Measurements from ENCODE around the gene MCCC2.
A peak's percentile ranks its signal among the peaks of the same experiment; 100 is the strongest.
"Not testable (repeated sequence)": the region's sequence is repeated elsewhere in the genome, so short reads cannot be mapped to it uniquely, and the experiment has no call there.

MCCC2 gene

GRCh38 chr5:71586941-71587765, at the start of gene MCCC2:
TSS of gene MCCC2 (plus strand) at chr5:71587340. CDS start at chr5:71587426, 86 bp downstream.
- DNase-seq (ENCODE audit: low read depth in 2 of 2), result peak; percentile 95 to 96

- no peak for DNase-seq (ENCODE audit: low read depth in 2 of 2)
Measured at GRCh38 chr5:71537687-71538086, 49.5 kb upstream of the MCCC2 start.

GRCh38 chr5:71550885-71551284, 36.3 kb upstream of the MCCC2 start:
- DNase-seq (ENCODE audit: low read depth in 2 of 2), result not testable (repeated sequence)

DNA sequence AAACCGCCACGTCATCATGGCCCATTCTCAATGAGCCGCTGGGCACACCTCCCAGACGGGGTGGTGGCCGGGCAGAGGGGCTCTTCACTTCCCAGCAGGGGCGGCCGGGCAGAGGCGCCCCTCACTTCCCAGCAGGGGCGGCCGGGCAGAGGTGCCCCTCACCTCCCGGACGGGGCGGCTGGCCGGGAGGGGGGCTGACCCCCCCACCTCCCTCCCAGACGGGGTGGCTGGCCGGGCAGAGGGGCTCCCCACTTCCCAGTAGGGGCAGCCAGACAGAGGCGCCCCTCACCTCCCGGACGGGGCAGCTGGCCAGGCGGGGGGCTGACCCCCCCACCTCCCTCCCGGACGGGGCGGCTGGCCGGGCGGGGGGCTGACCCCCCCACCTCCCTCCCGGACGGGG, 35.6 kb upstream of the MCCC2 start:
- DNase-seq (ENCODE audit: low read depth in 2 of 2), result not testable (repeated sequence)

DNA sequence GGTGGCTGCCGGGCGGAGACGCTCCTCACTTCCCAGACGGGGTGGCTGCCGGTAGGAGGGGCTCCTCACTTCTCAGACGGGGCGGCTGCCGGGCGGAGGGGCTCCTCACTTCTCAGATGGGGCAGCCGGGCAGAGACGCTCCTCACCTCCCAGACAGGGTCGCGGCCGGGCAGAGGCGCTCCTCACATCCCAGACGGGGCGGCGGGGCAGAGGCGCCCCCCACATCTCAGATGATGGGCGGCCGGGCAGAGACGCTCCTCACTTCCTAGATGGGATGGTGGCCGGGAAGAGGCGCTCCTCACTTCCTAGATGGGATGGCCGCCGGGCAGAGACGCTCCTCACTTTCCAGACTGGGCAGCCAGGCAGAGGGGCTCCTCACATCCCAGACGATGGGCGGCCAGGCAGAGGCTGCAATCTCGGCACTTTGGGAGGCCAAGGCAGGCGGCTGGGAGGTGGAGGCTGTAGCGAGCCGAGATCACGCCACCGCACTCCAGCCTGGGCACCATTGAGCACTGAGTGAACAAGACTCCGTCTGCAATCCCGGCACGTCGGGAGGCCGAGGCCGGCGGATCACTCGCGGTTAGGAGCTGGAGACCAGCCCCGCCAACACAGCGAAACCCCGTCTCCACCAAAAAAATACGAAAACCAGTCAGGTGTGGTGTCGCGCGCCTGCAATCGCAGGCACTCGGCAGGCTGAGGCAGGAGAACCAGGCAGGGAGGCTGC, 35.0 kb upstream of the MCCC2 start:
- not testable (repeated sequence) for DNase-seq (ENCODE audit: low read depth in 2 of 2)

GRCh38 chr5:71563161-71563560, 24.0 kb upstream of the MCCC2 start:
- DNase-seq (ENCODE audit: low read depth in 2 of 2), result no peak

- no peak for DNase-seq (ENCODE audit: low read depth in 2 of 2)
Measured at GRCh38 chr5:71564895-71565294, 22.2 kb upstream of the MCCC2 start.

DNA sequence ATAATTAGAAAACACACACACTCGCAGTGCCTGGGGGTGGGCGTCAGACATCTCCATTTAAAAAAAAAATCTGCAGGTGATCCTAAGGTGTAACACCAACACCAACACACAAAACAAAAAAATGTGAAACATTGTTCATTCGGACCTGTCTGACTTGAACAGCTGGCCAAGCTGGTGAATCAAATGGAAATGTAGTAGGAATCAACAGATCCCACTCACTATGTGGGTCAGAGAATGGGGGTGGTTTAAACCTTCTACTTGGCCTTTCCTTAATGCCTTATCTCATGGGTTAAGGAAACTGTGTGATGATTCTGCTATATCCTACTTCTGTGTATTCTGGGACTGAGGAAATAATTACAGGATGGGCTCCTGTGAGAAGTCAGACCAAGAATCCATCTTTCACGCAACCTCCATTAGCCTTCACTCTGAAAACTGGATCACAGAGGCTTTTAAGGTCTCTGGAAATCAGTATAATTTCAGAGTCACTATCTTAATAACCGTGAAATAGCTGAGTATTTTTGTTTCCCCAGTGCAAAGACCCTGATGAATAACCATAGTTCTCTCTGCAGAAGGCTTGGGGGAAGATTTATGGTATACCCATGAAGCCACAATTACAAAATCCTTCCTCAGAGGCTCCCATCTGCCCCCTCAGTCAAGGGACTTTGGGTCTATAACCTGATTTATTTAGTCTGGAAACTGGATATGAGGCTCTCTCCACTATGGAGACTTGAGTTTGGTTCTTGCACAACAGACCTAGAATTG, 17.2 kb upstream of the MCCC2 start:
- DNase-seq (ENCODE audit: low read depth in 2 of 2), result no peak

- DNase-seq (ENCODE audit: low read depth in 2 of 2), result not testable (repeated sequence)
Measured at GRCh38 chr5:71571811-71572210, 15.3 kb upstream of the MCCC2 start.

- DNase-seq (ENCODE audit: low read depth in 2 of 2), result no peak
Measured at GRCh38 chr5:71573591-71573990, 13.5 kb upstream of the MCCC2 start.

- not testable (repeated sequence) for DNase-seq (ENCODE audit: low read depth in 2 of 2)
Measured at GRCh38 chr5:71575588-71575987, 11.6 kb upstream of the MCCC2 start.

DNA sequence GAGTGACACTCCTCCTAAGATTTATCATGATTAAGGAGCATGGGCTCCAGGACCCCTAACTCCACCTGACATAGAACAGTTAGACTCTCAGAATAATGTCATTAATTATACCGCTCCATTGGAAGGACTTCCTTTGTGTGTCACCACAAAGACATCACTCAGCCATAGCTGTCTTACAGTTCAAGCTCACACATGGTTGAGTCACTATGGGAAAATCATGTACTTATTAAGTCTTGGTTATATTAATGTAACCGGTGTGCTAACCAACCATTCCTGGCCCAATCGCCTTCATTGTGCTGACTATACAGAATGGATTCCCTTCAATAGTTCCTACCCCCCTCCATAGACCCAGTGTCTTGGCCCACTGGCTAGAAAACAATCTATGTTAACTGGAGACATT, 10.9 kb upstream of the MCCC2 start:
- no peak for DNase-seq (ENCODE audit: low read depth in 2 of 2)

DNA sequence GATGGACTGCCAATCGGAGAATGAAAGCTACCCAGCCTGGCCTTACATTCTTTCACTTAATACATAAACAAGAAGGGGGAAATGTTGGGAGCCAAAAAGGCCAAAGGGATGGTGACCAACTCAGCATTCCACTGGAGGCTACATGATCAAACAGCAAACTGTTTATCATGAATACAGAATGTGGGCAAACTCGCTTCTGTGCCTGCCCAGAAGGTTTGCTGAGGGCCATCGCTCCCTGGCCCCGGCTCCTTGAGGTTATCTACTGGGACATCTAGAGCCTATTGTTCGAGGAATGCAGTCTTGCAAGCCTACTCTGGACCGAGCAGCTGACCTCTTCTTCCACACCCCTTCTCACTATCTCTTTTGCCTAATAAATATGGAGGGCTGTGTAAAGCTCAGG, 9.3 kb upstream of the MCCC2 start:
- DNase-seq (ENCODE audit: low read depth in 2 of 2), result not testable (repeated sequence)

DNA sequence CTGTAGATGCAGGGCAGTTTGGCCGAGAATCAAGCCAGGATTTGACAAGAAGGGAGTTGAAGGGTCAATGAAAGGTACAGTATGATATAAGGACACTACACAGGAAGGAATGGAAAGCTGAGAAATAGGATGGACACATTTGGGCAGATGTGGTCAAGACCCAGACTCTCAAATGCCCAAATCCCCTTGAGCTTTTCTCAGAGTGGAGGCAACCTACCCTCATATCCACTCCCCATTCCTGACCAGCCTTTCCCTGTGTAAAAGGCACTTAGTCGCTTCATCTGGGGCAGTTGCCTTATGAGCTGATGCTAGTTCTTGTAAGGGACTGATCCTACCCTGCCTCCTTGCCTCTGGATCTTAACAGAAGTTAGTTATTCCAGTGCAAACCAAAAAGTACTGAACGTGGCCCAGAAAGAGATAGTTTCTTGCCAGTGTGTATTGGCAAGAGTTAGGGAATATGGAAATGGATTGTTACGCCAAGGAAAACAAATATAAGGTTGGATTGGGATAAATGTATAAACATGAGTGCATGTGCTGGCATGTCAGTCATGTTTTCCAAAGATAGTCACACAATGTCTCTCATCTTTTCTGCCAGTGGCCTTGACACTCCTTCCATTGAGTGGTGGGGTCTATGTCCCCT, 4.1 kb upstream of the MCCC2 start:
- no peak for DNase-seq (ENCODE audit: low read depth in 2 of 2)

DNA sequence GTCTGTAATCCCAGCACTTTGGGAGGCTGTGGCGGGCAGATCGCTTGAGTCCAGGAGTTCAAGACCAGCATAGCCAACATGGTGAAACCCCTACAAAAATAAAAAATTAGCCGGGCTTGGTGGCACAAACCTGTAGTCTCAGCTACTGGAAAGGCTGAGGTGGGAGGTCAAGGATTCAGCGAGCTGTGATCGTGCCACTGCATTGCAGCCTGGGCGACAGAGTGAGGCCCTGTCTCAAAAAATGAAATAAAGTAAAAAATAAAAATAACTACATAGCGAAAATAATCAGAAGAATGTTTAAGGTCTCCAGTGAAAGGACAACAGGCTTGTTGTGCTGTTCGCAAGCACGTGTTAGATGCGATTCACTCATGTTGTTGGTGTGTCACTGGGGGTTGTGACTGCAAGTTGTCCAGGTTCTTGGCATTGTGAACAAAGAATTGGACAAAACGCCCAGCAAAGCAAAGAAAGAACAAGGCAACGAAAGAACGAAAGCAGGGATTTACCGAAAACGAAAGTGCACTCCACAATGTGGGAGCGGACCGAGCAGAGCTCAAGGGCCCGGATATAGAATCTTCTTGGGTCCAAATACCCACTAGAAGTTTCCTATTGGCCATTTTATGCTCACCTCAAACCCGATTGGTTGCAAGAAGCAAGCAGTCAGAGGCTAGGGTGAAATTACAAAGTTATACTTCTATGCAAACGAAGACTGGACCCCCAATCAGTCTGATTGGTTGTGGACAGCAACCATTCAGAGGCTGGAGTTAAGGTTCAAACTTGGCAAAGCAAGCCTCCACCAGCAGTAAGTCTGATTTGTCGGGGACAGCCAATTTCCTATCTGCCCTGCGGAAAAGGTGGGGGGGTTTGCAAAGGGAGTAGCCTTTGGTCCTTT, 844 bp upstream of the MCCC2 start:
- no peak for DNase-seq (ENCODE audit: low read depth in 2 of 2)

DNA sequence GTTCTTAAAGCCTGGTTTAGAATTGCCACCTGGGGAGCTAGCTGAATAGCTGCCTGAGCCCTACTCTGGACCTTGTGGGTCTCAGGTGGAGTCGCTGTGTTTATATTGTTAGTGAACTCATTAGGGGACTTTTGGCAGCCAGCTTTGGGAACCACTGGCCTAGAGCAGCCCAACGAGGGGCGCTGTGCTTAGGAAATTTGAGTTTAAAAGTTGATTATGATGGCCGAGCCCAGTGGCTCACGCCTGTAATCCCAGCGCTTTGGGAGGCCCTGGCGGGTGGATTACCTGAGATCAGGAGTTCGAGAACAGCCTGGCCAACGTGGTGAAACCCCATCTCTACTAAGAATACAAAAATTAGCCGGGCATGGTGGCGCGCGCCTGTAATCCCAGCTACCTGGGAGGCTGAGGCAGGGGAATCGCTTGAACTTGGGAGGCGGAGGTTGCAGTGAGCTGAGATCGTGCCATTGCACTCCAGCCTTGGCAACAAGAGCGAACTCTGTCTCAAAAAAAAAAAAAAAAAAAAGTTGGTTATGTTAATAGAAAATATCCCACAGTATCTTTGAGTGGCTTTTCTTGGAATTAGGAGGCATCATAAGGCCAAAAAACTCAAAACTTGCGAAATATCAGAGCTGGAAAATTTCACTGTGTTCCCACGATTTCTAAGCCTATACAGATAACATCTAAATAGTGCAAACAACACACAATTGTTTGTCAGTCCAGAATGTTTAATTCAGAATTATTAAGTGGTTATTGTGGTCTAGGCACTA, 809 bp downstream of the MCCC2 start:
- no peak for DNase-seq (ENCODE audit: low read depth in 2 of 2)

- DNase-seq (ENCODE audit: low read depth in 2 of 2), result no peak
Measured at GRCh38 chr5:71588533-71588885, 1.4 kb downstream of the MCCC2 start.

DNA sequence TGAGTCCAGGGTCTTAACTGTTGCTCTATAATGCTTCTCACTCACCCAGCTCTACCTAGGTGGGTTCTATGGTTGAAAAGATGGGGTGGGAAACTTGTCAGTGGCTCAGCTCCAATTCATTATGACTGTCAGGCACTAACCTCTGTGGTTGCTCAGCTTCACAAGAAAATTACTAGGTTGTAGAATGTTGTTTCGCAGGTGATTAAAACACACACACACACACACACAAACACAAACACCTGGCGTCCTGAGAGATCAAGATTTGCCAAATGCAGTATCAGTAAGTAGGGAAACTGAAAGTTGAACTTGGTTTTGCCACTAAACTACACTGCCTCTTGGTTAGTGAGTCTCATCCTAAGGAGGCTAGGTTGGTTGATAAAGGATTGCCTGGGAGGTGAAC, 2.8 kb downstream of the MCCC2 start:
- no peak for DNase-seq (ENCODE audit: low read depth in 2 of 2)

GRCh38 chr5:71591100-71591499, 4.0 kb downstream of the MCCC2 start:
- no peak for DNase-seq (ENCODE audit: low read depth in 2 of 2)

DNA sequence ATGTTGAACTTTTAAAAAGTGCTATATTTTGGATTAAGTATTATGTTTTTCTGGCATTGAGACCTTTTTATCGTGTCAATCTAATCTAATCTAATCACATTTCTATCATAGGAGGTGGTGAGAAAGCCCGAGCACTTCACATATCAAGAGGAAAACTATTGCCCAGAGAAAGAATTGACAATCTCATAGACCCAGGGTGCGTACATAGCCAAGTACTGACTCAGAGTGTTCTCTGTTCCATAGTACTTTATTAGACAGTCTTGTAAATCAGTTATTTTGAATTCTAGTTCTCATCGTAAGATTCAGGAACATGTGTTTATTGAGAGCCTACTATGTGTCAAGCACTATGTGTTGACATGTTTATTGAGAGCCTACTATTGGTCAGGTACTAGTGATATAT, 9.0 kb downstream of the MCCC2 start:
- no peak for DNase-seq (ENCODE audit: low read depth in 2 of 2)
